ENCODE data around the gene CCP110. TPM values are rescaled to one million over a fixed set of nuclear protein-coding genes. Genes with fewer than 3 reads are reported as not detected.

Gene CCP110
- total and polyA plus RNA-seq, 2 donors (not counting 1 experiment from before 2014, with no cell fraction given): 4.9 to 23.6 TPM

- ChIA-PET CTCF (interaction anchor here (0.8 to 6.3 kb wide), 19 partner anchors 9 to 830 kb away, joined by 3 to 55 read pairs (median 4); partner anchors contain the start of genes CCP110, GDE1, GPRC5B and IQCK), POLR2A (interaction anchor here (0.6 to 3.3 kb wide), 11 partner anchors 31 to 765 kb away, joined by 3 to 19 read pairs (median 4); partner anchors contain the start of genes ARL6IP1, CCP110, COQ7 and IQCK)
- peak within 1 kb of the TSS; percentile 98 for H2AFZ ChIP-seq (ENCODE audit: insufficient read depth, low read depth, low read length, poor library complexity, severe bottlenecking)
- H3K27me3 ChIP-seq (replicated peaks in 1 of 4; ENCODE audit: control extremely low read depth in 1 of 4, control insufficient read depth in 3 of 4, insufficient read depth in 4 of 4, low read length in 3 of 4): no peaks in the 10 kb centered on the region
- peak within 1 kb of the TSS; percentile 81 to 88 for H3K27ac ChIP-seq (ENCODE audit: low read length in 2 of 2)
- WGBS (ENCODE audit: insufficient coverage): 0% methylated on average over 51 of the region's 53 CpGs
- Mint-ChIP-seq H3K27me3 (no peaks in the 10 kb centered on the region), H3K9me3 (ENCODE audit: insufficient read depth) (no peaks in the 10 kb centered on the region), H3K4me1 (peaks cover 24% of the 10 kb centered on the region), H3K4me3 (peak within 1 kb of the TSS; percentile 93), H3K27ac (peak within 1 kb of the TSS; percentile 93)
- DNase-seq (peak; percentile 99), ATAC-seq (ENCODE audit: low read depth) (peak; percentile 94)
- peaks cover 0 to 7% (median 0%) of the 10 kb centered on the region in 3 donors for H3K9me3 ChIP-seq (ENCODE audit: control extremely low read depth in 1 of 3, control insufficient read depth in 2 of 3, insufficient read depth in 1 of 3, low read length in 2 of 3)
- H4K20me1 ChIP-seq (ENCODE audit: control insufficient read depth, insufficient read depth, low read length, poor library complexity, severe bottlenecking): peaks cover 3% of the 10 kb centered on the region
- intact Hi-C loops (cut with micrococcal nuclease): loop anchor here (1.0 to 10.0 kb wide), 6 partner anchors 32 to 1349 kb away; partner anchors contain the start of genes ARL6IP1, CCP110, DCUN1D3 and IQCK
- H3K9ac ChIP-seq (ENCODE audit: low read length): peak within 1 kb of the TSS; percentile 86
- H3K4me2 ChIP-seq (replicated peaks; ENCODE audit: low read depth, low read length, poor library complexity, severe bottlenecking): peak within 1 kb of the TSS; percentile 87
- H3K36me3 ChIP-seq (replicated peaks in 1 of 2; ENCODE audit: control extremely low read depth in 1 of 2, control insufficient read depth in 1 of 2, extremely low read depth in 1 of 2, insufficient read depth in 2 of 2, low read length in 1 of 2): no peaks in the 10 kb centered on the region
- peaks cover 7 to 19% of the 10 kb centered on the region in 2 donors for H3K4me1 ChIP-seq (ENCODE audit: control insufficient read depth in 2 of 2, insufficient read depth in 2 of 2, low read length in 2 of 2)
- peak; percentile 92 for TF ChIP-seq CTCF (IDR thresholded peaks at IDR 0.05)
- TF ChIP-seq EZH2 (IDR thresholded peaks at IDR 0.05; ENCODE audit: borderline replicate concordance, insufficient read depth, low read depth, low read length, poor library complexity, severe bottlenecking): no peak
- H3K4me3 ChIP-seq (ENCODE audit: control extremely low read depth in 1 of 5, extremely low read depth in 1 of 5, insufficient read depth in 1 of 5, low read depth in 2 of 5, low read length in 4 of 5): peak within 1 kb of the TSS; percentile 68 to 92 (median 87)
- peaks cover 11% of the 10 kb centered on the region for H3K79me2 ChIP-seq (ENCODE audit: control insufficient read depth, insufficient read depth, low read length)
Observed at GRCh38 chr16:19555186-19555937, 31.6 kb downstream of the CCP110 start, which contains the start of gene VPS35L. Gene VPS35L, plus strand, starts transcription at chr16:19555703. Its CDS starts 27 bp downstream, at chr16:19555730.

Data from B cell (primary cell).